Measurements from ENCODE around the gene TRIM2. TPM values are rescaled to one million over a fixed set of nuclear protein-coding genes. Genes with fewer than 3 reads are reported as not detected.

The TRIM2 gene
- total RNA-seq, 1 donor from 2014 or later, result 20.2 TPM

GRCh38 chr4:153375303-153375702, 171.1 kb downstream of the TRIM2 start:
- H3K36me3 ChIP-seq, result no peaks in the 10 kb centered on the region
- no peak overlapping the region for H3K4me3 ChIP-seq
- no peaks in the 10 kb centered on the region for H3K4me1 ChIP-seq
- intact Hi-C loops (cut with micrococcal nuclease), result no loop called here
- TF ChIP-seq CTCF (IDR thresholded peaks at IDR 0.05; ENCODE audit: borderline replicate concordance), result no peak
- no peaks in the 10 kb centered on the region for H3K27me3 ChIP-seq (ENCODE audit: low read depth)
- no peak for DNase-seq
- H3K27ac ChIP-seq (replicated peaks), result no peak overlapping the region
- peaks cover 18% of the 10 kb centered on the region for H3K9me3 ChIP-seq (replicated peaks)

DNA sequence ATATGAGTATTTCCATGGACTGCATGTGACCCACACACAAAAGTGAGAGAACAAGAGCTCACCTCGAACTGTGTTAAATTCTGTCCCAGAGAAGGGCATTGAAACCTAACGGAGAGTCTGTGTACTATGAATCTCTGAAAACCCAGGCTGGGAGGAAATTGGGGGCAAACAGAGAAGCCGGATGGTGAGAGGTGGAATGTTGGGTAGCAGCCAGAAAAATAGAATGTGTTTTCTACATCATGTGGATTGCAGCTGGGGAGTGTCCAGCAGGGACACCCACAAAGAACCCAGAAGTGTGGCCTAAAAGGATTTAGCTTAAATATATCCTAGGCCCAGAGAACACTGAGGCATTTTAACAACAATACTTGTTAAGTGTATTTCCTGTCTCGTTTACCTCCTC, 178.9 kb downstream of the TRIM2 start:
- intact Hi-C loops (cut with micrococcal nuclease), result no loop called here
- no peak for TF ChIP-seq CTCF (IDR thresholded peaks at IDR 0.05; ENCODE audit: borderline replicate concordance)
- no peaks in the 10 kb centered on the region for H3K36me3 ChIP-seq
- DNase-seq, result no peak
- no peaks in the 10 kb centered on the region for H3K4me1 ChIP-seq
- no peaks in the 10 kb centered on the region for H3K9me3 ChIP-seq (replicated peaks)
- no peak overlapping the region for H3K27ac ChIP-seq (replicated peaks)
- H3K4me3 ChIP-seq, result no peak overlapping the region
- no peaks in the 10 kb centered on the region for H3K27me3 ChIP-seq (ENCODE audit: low read depth)

- no peak overlapping the region for H3K27ac ChIP-seq (replicated peaks)
- no peaks in the 10 kb centered on the region for H3K27me3 ChIP-seq (ENCODE audit: low read depth)
- DNase-seq, result no peak
- no peaks in the 10 kb centered on the region for H3K4me1 ChIP-seq
- no peaks in the 10 kb centered on the region for H3K9me3 ChIP-seq (replicated peaks)
- intact Hi-C loops (cut with micrococcal nuclease), result no loop called here
- TF ChIP-seq CTCF (IDR thresholded peaks at IDR 0.05; ENCODE audit: borderline replicate concordance), result no peak
- no peak overlapping the region for H3K4me3 ChIP-seq
- no peaks in the 10 kb centered on the region for H3K36me3 ChIP-seq
These were observed 179.9 kb downstream of the TRIM2 start for GRCh38 chr4:153384160-153384559.

DNA sequence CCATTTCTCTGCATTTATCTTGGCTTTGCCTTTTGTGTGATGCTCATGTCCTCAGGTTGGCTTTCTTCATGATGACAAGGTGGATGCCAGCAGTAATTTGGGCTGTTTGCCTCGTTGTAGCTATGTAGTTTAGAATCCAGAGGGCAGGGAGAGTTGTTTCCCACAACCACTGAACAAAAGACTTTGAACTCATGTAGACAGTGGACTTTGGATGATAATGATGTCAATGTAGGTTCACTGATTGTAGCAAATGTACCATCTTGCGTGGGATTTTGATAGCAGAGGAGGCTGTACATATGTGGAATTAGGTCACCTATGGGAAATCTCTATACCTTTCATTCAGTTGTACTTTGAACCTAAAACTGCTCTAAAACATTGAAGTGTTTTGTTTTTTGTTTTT, 181.5 kb downstream of the TRIM2 start:
- intact Hi-C loops (cut with micrococcal nuclease), result no loop called here
- no peaks in the 10 kb centered on the region for H3K27me3 ChIP-seq (ENCODE audit: low read depth)
- H3K27ac ChIP-seq (replicated peaks), result no peak overlapping the region
- no peak for TF ChIP-seq CTCF (IDR thresholded peaks at IDR 0.05; ENCODE audit: borderline replicate concordance)
- H3K4me3 ChIP-seq, result no peak overlapping the region
- H3K36me3 ChIP-seq, result no peaks in the 10 kb centered on the region
- H3K4me1 ChIP-seq, result no peaks in the 10 kb centered on the region
- H3K9me3 ChIP-seq (replicated peaks), result no peaks in the 10 kb centered on the region
- DNase-seq, result no peak

GRCh38 chr4:153387981-153388380, 183.7 kb downstream of the TRIM2 start:
- Histone ChIP-seq H3K36me3 (no peaks in the 10 kb centered on the region), H3K27ac (replicated peaks) (no peak overlapping the region), H3K9me3 (replicated peaks) (no peaks in the 10 kb centered on the region), H3K27me3 (ENCODE audit: low read depth) (no peaks in the 10 kb centered on the region), H3K4me3 (no peak overlapping the region), H3K4me1 (no peaks in the 10 kb centered on the region)
- DNase-seq, result no peak
- no peak for TF ChIP-seq CTCF (IDR thresholded peaks at IDR 0.05; ENCODE audit: borderline replicate concordance)
- intact Hi-C loops (cut with micrococcal nuclease), result no loop called here

Other genes with a start within 250 kb of the TRIM2 start
- 0.38 TPM for gene MND1, start 140.2 kb downstream of the TRIM2 start, total RNA-seq